Amniotic stem cell (primary cell): ENCODE data around the gene WDR76.

Experiments
- DNase-seq: peaks from one replicate; lab custom pipeline; 2025; lab: John Stamatoyannopoulos, UW

WDR76 gene

GRCh38 chr15:43913941-43914340 is 87.1 kb downstream of the WDR76 start:
- no peak for DNase-seq

GRCh38 chr15:43915631-43916325 is 89.0 kb downstream of the WDR76 start:
- no peak for DNase-seq

DNA sequence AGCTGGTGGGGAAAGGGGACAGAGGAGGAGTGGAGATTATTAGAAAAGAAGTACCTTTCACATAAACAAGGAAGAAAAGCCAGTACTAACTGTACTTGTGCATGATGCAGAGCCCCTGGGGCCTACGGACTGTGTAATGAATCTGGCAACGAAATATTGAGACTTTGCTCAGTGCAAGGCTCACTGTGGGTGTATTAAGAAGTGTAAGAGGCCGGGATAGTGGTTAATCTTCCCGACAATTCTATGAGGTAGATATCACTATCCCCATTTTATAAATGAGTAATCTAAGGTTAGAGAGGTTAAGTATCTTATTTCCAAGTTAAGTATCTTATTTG is 89.5 kb downstream of the WDR76 start:
- no peak for DNase-seq
